NCI-H2081 (cell line): ENCODE data around the gene PRSS57.

Source experiments
- DNase-seq, 2 experiments: peaks; one replicate each; lab custom pipeline; 2025; lab: John Stamatoyannopoulos, UW

PRSS57 gene

GRCh38 chr19:638906-639252, 56.4 kb downstream of the PRSS57 start:
- no peak for DNase-seq
